HCT116 (cell line): ENCODE results near the gene MS4A8.

Experiments
- EZH2 ChIP-seq: fragments of 200-600 bp; sonication (generic); IDR thresholded peaks from 2 replicates; pipeline ENCODE4 v1.6.1; 2017; ENCODE audit warnings: antibody characterized with exemption, mixed run types
- TF ChIP-seq, protein P1 (sequence below), 3 experiments: fragments of 200-600 bp in 1 of 3; sonication (generic) in 1 of 3; IDR thresholded peaks in 2 of 3; conservative IDR thresholded peaks in 1 of 3; 2 replicates each; pipeline ENCODE4 v1.5.1; 2012 to 2017; ENCODE audit warnings: low read depth in 2 of 3, low read length in 2 of 3, antibody characterized with exemption in 1 of 3, borderline replicate concordance in 1 of 3, control low read depth in 1 of 3, mild to moderate bottlenecking in 1 of 3, mixed read lengths in 1 of 3, mixed run types in 1 of 3, moderate library complexity in 1 of 3; ENCODE audit not compliant: insufficient read depth in 1 of 3
- TF ChIP-seq, protein P2 (sequence below): IDR thresholded peaks from 2 replicates; pipeline ENCODE4 v1.6.1; 2012

DNA sequence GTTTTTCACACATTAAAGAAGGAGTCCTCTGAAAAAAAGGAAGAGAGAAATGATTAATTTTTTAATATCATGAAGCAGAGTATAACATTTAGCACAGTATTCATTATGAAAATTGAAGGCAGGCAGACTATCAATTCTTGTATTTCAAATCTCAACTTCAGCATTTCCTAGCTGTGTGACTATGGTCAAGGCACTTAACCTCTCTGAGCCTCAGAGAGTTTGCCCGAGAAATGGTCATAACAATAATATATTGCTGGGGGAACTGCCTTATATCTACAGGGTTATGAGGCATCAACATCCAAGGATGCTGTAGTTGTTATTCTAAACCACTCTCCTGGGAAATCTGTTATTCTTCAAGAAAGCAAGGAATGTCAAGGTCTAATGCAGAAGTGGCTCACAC, 26.2 kb downstream of the MS4A8 start:
- TF ChIP-seq, protein P1, sequence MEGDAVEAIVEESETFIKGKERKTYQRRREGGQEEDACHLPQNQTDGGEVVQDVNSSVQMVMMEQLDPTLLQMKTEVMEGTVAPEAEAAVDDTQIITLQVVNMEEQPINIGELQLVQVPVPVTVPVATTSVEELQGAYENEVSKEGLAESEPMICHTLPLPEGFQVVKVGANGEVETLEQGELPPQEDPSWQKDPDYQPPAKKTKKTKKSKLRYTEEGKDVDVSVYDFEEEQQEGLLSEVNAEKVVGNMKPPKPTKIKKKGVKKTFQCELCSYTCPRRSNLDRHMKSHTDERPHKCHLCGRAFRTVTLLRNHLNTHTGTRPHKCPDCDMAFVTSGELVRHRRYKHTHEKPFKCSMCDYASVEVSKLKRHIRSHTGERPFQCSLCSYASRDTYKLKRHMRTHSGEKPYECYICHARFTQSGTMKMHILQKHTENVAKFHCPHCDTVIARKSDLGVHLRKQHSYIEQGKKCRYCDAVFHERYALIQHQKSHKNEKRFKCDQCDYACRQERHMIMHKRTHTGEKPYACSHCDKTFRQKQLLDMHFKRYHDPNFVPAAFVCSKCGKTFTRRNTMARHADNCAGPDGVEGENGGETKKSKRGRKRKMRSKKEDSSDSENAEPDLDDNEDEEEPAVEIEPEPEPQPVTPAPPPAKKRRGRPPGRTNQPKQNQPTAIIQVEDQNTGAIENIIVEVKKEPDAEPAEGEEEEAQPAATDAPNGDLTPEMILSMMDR (IDR thresholded peaks at IDR 0.05 in 2 of 3, conservative IDR thresholded peaks at IDR 0.05 in 1 of 3; ENCODE audit: borderline replicate concordance in 1 of 3, insufficient read depth in 1 of 3, low read depth in 2 of 3, low read length in 2 of 3): no peak
- TF ChIP-seq, protein P2, sequence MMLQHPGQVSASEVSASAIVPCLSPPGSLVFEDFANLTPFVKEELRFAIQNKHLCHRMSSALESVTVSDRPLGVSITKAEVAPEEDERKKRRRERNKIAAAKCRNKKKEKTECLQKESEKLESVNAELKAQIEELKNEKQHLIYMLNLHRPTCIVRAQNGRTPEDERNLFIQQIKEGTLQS: no peak
- no peak for TF ChIP-seq EZH2
